Anterior cingulate cortex (tissue), 58 donors: ENCODE measurements around the gene KDM1A.

Experiments used
- DNase-seq, 58 donors: peaks; one replicate each; lab custom pipeline; 2025; lab: John Stamatoyannopoulos, UW

KDM1A gene

GRCh38 chr1:23102289-23102688, 83.0 kb downstream of the KDM1A start:
- no peak for DNase-seq

DNA sequence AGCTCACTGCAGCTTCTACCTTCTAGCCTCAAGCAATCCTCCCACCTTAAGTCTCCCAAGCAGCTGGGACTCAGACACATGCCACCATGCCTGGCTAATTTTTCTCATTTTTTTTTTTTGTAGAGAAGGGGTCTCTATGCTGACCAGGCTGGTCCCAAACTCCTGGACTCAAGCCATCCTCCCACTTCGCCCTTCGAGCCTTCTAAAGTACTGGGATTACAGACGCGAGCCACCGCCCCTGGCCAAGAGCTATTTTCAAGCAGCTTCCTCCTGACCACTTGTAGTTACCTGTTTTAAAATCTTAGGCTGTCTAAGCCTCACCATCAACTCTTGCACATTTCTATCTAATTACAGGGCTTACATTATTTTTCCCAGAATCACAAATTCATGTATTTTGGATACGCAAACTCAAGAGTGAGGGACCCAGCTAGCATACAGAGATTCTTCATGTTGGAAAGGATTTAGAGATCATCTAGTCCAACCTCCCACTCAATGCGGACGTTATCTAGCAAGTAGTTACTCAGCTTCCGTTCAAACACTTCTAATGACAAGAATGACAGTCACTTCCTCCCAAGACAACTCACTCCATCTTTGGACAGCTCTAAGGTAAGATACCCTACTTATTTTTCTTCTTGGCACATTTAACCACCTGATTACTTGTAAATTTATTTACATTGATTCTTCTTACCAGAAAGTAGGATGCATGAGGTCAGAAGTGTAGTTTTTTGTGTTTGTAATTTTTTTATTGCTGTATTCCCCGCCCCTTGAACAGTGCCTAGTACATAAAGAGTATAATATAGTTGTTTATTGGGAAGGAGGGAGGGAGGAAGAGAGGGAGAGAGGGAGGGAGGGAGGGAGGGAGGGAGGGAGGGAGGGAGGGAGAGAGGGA, 84.0 kb downstream of the KDM1A start:
- no peak for DNase-seq

DNA sequence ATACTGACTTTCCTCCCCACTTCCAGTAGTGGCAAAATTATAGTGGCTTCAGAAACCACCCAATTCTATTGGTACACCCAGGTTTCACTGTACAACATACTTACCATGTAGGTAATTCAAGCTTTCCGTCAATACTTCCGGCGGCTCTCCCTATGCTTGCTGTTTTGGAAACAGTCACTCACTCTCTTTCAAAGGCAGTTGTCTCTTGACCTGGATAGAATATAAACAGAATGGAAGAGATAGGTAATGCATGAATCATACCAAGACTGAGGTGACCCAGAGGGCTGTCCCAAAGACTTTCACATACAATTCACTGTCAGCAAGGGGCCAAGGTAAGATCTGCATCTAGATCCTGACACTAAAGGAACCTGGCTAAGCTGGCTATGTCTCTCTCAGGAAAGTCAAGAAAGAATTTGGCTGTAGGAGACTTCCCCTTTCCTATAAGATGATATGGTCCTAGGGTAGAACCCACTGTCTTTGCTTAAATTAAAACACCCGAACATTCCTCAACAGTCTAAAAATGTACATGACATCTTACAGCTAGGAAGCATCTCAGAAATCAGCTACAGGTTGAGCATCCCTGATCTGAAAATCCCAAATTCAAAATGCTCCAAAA, 89.8 kb downstream of the KDM1A start:
- DNase-seq = no peak

- no peak for DNase-seq
These were observed 91.1 kb downstream of the KDM1A start for GRCh38 chr1:23110391-23110790.

- DNase-seq = no peak
These were observed 92.6 kb downstream of the KDM1A start for GRCh38 chr1:23111600-23112535.

DNA sequence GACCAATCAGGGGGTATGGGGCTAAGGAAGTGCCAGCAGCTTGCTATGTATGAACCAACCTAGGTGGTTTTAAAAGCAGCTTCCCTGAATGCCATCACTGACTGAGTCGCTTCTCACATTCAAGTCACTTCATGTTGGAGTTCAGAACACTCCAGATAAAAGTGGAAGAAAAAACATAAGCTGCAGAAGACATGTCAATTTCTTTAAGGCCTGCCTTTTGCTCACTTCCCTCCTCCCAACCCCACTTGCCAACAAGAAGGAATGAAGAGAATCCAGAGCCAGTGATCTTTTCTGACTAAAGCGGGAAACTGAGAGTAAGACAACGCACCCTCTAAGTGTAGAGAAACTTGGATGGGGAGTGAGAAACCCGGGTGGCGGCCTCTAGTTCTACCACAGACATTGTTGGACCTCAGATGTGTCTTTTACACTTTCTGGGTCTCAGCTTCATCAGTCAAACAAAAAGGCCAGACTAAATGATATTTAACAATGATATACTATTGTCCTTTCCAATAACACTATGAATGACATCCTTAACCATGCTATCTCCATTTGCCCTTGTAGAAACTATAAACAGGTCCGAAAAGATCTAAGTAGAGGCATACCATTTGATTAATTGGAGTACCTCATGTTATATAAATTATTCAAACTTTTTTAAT, 95.3 kb downstream of the KDM1A start:
- DNase-seq = no peak

DNA sequence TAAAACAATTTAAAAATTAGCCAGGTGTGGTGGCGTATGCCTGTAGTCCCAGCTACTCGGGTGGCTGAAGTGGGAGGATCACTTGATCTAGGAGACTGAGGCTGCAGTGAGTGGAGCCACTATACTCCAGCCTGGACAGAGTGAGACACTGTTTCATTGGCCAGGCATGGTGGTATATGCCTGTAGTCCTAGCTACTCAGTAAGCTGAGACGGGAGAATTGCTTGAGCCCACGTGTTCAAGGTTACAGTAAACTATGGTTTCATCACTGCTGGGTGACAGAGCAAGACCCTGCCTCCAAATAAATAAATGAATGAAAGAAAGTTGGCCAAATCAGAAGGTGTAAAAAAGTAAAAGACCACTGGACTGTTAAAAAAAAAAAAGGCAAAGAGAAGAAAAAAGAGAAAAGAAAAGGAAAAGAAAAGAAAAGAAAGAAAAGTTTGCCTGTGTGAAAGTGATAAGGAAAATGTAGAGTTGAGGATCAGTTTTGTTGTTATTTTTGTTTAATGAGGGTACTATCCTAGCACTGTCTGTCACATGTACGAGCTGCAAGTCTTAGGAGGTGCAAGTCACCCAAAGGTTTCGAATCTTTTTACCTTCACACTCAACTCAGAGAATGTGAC, 97.1 kb downstream of the KDM1A start:
- DNase-seq = no peak

DNA sequence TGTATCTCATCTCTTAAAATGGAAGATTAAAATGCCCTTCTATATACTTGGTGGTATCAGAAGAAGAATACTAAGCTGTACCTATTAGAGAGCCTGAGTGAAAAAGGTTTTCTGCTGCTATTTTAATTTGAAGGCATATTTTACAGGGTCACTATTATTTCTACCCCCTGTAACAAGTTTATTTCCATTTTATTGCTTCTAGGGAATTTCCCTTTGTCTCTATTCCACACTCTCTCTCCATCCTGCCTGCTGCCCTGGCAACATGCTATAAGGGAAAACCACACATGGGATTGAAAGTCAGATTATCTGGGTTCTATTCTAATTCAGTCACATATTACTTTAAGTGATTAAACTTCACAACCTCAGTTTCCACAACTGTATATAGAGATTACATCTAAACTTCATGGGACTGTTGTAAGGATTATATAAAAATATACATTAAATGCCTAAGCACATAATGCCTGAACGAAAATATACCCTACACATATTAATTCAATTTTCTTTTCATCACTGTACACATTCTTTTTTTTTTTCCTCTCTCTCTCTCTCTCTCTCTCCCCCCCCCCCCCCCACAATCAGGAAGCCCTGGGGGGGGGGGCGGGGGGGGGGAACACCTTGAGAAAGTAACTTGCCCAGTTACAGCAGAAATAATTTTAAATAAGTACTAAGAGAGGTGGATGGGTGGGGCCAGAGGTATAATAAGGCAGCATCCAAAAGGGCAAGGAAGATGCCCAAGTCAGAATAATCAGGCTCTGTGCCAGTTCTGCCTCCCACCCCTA, 97.8 kb downstream of the KDM1A start:
- DNase-seq = no peak

DNA sequence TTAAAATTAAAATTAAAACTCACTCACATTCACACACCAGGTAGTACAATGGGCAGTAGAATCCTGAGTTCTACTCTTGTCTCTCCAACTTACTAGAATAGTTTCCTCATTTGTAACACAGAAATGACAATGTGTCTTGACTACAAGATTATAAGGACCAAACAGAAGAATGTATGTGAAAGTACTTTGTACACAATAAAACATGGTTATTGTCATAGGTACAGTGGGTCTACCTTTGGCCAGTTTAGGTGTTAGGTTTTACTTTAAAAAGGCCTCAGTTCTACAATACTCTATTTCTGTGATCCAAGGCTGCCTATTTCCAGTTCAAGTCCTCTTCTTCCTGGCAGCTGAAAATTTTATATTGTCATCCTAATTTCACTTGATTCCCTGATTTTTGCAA, 99.1 kb downstream of the KDM1A start:
- DNase-seq = no peak

GRCh38 chr1:23118957-23119792, 99.9 kb downstream of the KDM1A start:
- DNase-seq = no peak

GRCh38 chr1:23120383-23120782, 101.1 kb downstream of the KDM1A start:
- DNase-seq = no peak

DNA sequence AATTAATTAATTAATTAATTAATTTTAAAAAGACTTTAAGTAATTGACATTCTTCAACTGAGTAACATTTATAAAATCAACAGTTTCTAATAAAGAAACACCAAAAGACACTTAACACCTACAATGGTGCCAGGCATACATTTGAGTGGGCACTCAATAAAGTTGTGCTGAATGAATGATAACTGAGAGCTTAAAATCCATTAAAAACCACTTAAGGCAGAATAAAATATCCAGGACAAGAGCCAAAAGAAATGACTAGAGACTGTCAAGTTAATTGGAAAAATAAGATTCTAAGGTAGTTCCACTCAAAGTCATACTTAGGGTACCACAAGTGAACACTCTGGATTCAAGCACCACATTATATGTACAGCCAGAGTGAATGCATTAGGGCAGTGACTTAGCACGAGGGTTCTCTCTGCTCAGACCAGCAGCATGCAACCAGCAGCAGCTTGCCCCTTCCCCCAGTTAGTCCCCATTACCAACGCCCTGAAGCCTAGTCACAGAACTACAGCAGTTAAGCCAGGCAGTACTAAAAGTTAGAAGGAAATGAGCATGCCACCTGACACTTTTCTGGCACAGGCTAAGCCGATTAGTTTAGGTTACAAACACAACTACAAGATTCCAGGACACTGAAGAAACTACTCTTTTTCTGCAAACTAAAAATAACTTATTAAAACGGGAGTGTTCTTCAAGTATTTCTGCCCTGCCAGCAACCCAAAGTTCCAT, 102.9 kb downstream of the KDM1A start:
- no peak for DNase-seq

DNA sequence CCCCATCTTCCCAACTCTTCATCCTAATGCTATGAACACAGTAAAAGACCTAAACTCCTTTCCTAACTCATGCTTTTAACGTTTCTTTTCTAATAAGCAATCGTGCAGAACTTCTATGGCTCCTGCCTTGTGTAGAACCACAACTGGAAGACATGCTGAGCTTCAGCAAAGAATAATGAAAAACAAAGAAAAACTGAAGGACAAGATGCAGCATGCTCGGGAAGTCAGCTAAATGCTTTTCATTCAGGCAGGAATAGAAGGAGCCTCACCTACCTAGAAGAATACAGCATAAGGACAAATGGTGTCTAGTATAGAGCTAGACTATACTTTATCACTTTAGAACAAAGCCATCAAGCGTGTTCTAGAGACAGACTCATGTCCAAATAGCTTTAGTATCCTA, 103.5 kb downstream of the KDM1A start:
- no peak for DNase-seq

- DNase-seq = no peak
These were observed 104.3 kb downstream of the KDM1A start for GRCh38 chr1:23123528-23123927.

GRCh38 chr1:23124259-23125026, 105.2 kb downstream of the KDM1A start:
- no peak for DNase-seq

DNA sequence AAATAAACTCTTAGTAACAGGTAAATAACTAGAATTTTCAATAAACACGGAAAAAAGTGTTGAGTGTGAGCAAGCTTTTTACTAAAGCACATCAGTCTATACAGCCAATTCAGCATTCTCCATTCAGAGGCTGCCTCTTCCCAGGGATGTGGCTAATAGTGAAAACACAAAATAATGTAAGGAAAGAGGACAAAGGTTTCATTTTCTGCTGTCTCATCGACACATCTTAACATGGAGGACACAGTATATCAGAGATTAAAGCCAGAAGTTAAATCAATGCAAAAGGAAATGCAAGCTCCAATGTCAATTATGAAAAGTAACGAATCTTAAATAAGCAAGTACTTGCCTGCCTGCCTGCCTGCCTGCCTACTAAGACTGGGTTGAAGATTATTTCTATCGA, 106.2 kb downstream of the KDM1A start:
- DNase-seq = no peak

- DNase-seq = no peak
These were observed 106.9 kb downstream of the KDM1A start for GRCh38 chr1:23126200-23126599.
